A549 (cell line): ENCODE results near the gene NXPH4. TPM values are rescaled to one million over a fixed set of nuclear protein-coding genes. Genes with fewer than 3 reads are reported as not detected.

ENCODE experiments used
- ATAC-seq, 2 experiments: fragments of 200-7000 bp in 1 of 2; fragments of >200 bp in 1 of 2; cut with Nextera tagmentation in 1 of 2; cut with Tn5 transposase in 1 of 2; 3 replicates each; pipeline versions ENCODE4 v1.8.0 to v1.9.1; 2018 to 2020; ENCODE audit warnings: mild to moderate bottlenecking in 1 of 2, moderate library complexity in 1 of 2
- CTCF ChIA-PET: fragments of 300-600 bp; sonication (Branson Sonifier 250); formaldehyde crosslinking; extraction: SDS; loops from one replicate; lab custom pipeline; 2021; ENCODE audit warnings: antibody characterized with exemption, inconsistent platforms; lab: Yijun Ruan, JAX
- POLR2A ChIA-PET: fragments of 350-600 bp; formaldehyde crosslinking; extraction: SDS; loops from one replicate; lab custom pipeline; 2021; ENCODE audit warnings: antibody characterized with exemption, inconsistent platforms; lab: Yijun Ruan, JAX
- DNase-seq, 2 experiments: peaks; one replicate each; pipeline versions ENCODE4 v3.0.0 to v3.0.0-alpha.2; 2011 to 2016; ENCODE audit warnings: low read depth in 1 of 2, low spot score in 1 of 2
- FAIRE-seq: peaks from 2 replicates; lab custom pipeline; 2011; peaks lifted over from hg19 to GRCh38; lab: Jason Lieb, UNC
- H3K27ac ChIP-seq, 2 experiments: fragments of >200 bp; sonication (Bioruptor Twin); formaldehyde crosslinking; 3 replicates each; pipeline ENCODE4 v1.5.1; 2016 to 2017
- H3K4me1 ChIP-seq: fragments of >200 bp; sonication (Bioruptor Twin); formaldehyde crosslinking; 3 replicates; pipeline ENCODE4 v1.6.1; 2016
- H3K4me2 ChIP-seq: fragments of >200 bp; sonication (Bioruptor Twin); formaldehyde crosslinking; 3 replicates; pipeline ENCODE4 v1.6.1; 2016
- H3K4me3 ChIP-seq: fragments of >200 bp; sonication (Bioruptor Twin); formaldehyde crosslinking; 3 replicates; pipeline ENCODE4 v1.5.1; 2016
- H3K9me3 ChIP-seq: fragments of >200 bp; sonication (Bioruptor Twin); formaldehyde crosslinking; 3 replicates; pipeline ENCODE4 v1.6.1; 2016
- CBX2 ChIP-seq: fragments of 200-600 bp; sonication (generic); IDR thresholded peaks from 2 replicates; pipeline ENCODE4 v1.6.1; 2016; ENCODE audit warnings: low read depth, mild to moderate bottlenecking, borderline replicate concordance
- CEBPB ChIP-seq, 2 experiments: fragments of >200 bp in 1 of 2; sonication (Bioruptor Twin) in 1 of 2; formaldehyde crosslinking in 1 of 2; IDR thresholded peaks; 2 replicates each; pipeline ENCODE4 v1.6.1; 2012 to 2016
- CHD4 ChIP-seq: fragments of 200-600 bp; sonication (generic); IDR thresholded peaks from 2 replicates; pipeline ENCODE4 v1.6.1; 2016; ENCODE audit warnings: antibody characterized with exemption, mild to moderate bottlenecking, borderline replicate concordance
- FOSL2 ChIP-seq, 2 experiments: fragments of 450-650 bp in 1 of 2; fragments of >200 bp in 1 of 2; sonication (Bioruptor Twin) in 1 of 2; formaldehyde crosslinking; IDR thresholded peaks; 2 replicates each; pipeline versions ENCODE4 v1.5.0 to v1.6.1; 2016 to 2020; ENCODE audit warnings: mild to moderate bottlenecking in 1 of 2, moderate library complexity in 1 of 2
- GATA3 ChIP-seq: IDR thresholded peaks from 2 replicates; pipeline ENCODE4 v1.6.1; 2012; ENCODE audit warnings: borderline replicate concordance
- HEYL ChIP-seq: fragments of 250-450 bp; sonication (Bioruptor Pico); IDR thresholded peaks from 2 replicates; pipeline ENCODE4 v1.8.0; 2021; ENCODE audit warnings: mild to moderate bottlenecking, moderate library complexity
- JUN ChIP-seq, 2 experiments: fragments of >200 bp; sonication (Bioruptor Twin); formaldehyde crosslinking; IDR thresholded peaks; 2 replicates in 1 of 2; 3 replicates in 1 of 2; pipeline ENCODE4 v1.6.1; 2016 to 2017
- JUNB ChIP-seq: fragments of >200 bp; sonication (Bioruptor Twin); formaldehyde crosslinking; IDR thresholded peaks from 2 replicates; pipeline ENCODE4 v1.6.1; 2016
- MAZ ChIP-seq: fragments of 150-350 bp; IDR thresholded peaks from 2 replicates; pipeline ENCODE4 v1.6.1; 2014; ENCODE audit warnings: antibody characterized with exemption, low read depth, low read length, borderline replicate concordance
- MYC ChIP-seq: IDR thresholded peaks from 2 replicates; pipeline ENCODE4 v1.6.1; 2012; ENCODE audit warnings: mild to moderate bottlenecking, inconsistent platforms, low read length, improper control_type of control experiment, borderline replicate concordance
- NFE2L2 ChIP-seq: fragments of 150-350 bp; conservative IDR thresholded peaks from 2 replicates; pipeline ENCODE4 v1.6.1; 2014; ENCODE audit warnings: low read length
- NPAS2 ChIP-seq: fragments of 250-450 bp; sonication (Bioruptor Pico); IDR thresholded peaks from 2 replicates; pipeline ENCODE4 v1.8.0; 2022; ENCODE audit warnings: mild to moderate bottlenecking, moderate library complexity, borderline replicate concordance
- POLR2A ChIP-seq: IDR thresholded peaks from 2 replicates; pipeline ENCODE4 v1.6.1; 2012; ENCODE audit warnings: mild to moderate bottlenecking, low read length
- RAD21 ChIP-seq, 2 experiments: fragments of >200 bp in 1 of 2; sonication (Bioruptor Twin) in 1 of 2; formaldehyde crosslinking in 1 of 2; IDR thresholded peaks in 1 of 2; conservative IDR thresholded peaks in 1 of 2; 2 replicates in 1 of 2; 3 replicates in 1 of 2; pipeline ENCODE4 v1.6.1; 2012 to 2018; ENCODE audit warnings: inconsistent platforms in 1 of 2
- RFX5 ChIP-seq: fragments of 450-650 bp; IDR thresholded peaks from 2 replicates; pipeline ENCODE4 v1.7.1; 2014; ENCODE audit warnings: antibody characterized with exemption, mild to moderate bottlenecking, moderate library complexity
- SMC3 ChIP-seq: fragments of >200 bp; sonication (Bioruptor Twin); formaldehyde crosslinking; IDR thresholded peaks from 3 replicates; pipeline ENCODE4 v1.6.1; 2018; ENCODE audit warnings: inconsistent platforms
- TFCP2L1 ChIP-seq: fragments of 250-450 bp; sonication (Bioruptor Pico); IDR thresholded peaks from 2 replicates; pipeline ENCODE4 v1.5.0; 2021; ENCODE audit warnings: mild to moderate bottlenecking
- ZFP36 ChIP-seq: fragments of 450-650 bp; IDR thresholded peaks from 2 replicates; pipeline ENCODE4 v1.6.1; 2014; ENCODE audit warnings: borderline replicate concordance; ENCODE audit not compliant: partially characterized antibody
- ZNF302 ChIP-seq: fragments of 250-450 bp; sonication (Bioruptor Pico); IDR thresholded peaks from 2 replicates; pipeline ENCODE4 v1.9.0; 2021; ENCODE audit warnings: inconsistent platforms, mild to moderate bottlenecking, moderate library complexity
- WGBS: methylation state at CpG from one replicate; pipeline ENCODE4 v1.1.6; 2017; ENCODE audit errors: missing lambda C conversion rate; 5-methylcytosine and 5-hydroxymethylcytosine counted together
- polyA plus RNA-seq, 4 experiments: library from polyadenylated mRNA; depleted of rRNA in 3 of 4; stranded (reverse); fragments of >200 nt; fragmentation: RNase III in 1 of 4; extraction: RNeasy Plus Mini Kit Qiagen cat#74134 plus additional on column Dnase treatment in 1 of 4; gene quantifications; 2 replicates in 3 of 4; 3 replicates in 1 of 4; pipeline ENCODE4 v1.2.3, GENCODE V29; 2011 to 2017
- TF ChIP-seq, protein P1 (sequence below): fragments of 250-450 bp; sonication (Bioruptor Pico); IDR thresholded peaks from 2 replicates; pipeline ENCODE4 v1.5.0; 2020; ENCODE audit warnings: low read depth, mild to moderate bottlenecking, moderate library complexity
- TF ChIP-seq, protein P2 (sequence below): fragments of >200 bp; sonication (Bioruptor Twin); formaldehyde crosslinking; IDR thresholded peaks from 3 replicates; pipeline ENCODE4 v1.5.1; 2016
- TF ChIP-seq, protein P3 (sequence below): fragments of 250-450 bp; sonication (Bioruptor Pico); IDR thresholded peaks from 2 replicates; pipeline ENCODE4 v1.5.0; 2021; ENCODE audit warnings: mild to moderate bottlenecking, moderate library complexity, borderline replicate concordance
- TF ChIP-seq, protein P4 (sequence below): IDR thresholded peaks from 2 replicates; pipeline ENCODE4 v1.6.1; 2012; ENCODE audit warnings: low read depth, borderline replicate concordance

Gene NXPH4
- polyA plus RNA-seq, 2 of the 4 experiments (the other 2 are of a cell fraction) = 0.52 to 3.5 TPM

DNA sequence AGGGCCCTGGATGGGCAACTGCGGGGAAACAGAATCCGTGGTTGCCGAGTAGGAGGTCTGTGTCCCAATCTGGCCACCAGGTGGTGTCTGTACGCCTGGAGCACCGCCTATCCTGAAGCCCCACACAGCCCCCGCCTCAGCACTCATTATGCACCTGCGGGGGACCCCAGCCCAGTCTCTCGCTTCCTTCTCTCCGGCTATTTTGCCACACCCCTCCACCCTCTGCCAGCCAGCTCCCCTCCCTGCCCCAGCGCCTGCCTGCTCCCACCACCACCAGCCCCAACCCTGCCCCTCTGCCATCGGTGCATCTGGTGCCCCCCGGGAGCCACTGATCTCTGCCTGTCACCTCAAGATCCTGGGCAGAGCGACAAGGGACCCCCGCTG is 2.2 kb upstream of the NXPH4 start:
- peaks cover 31% of the 10 kb centered on the region for H3K4me1 ChIP-seq
- ChIA-PET CTCF (interaction anchor here (0.7 to 8.5 kb wide), 39 partner anchors 9 to 536 kb away, joined by 3 to 615 read pairs (median 4); partner anchors contain the start of genes GLI1, INHBE, SHMT2 and STAT6), POLR2A (interaction anchor here (0.6 to 2.2 kb wide), 4 partner anchors 15 to 33 kb away, joined by 3 to 12 read pairs (median 8); partner anchors contain the start of gene SHMT2)
- H3K27ac ChIP-seq = peak overlapping the region in 1 of 2 experiments; percentile 67; a peak in 3 of 6 replicates
- no peak for FAIRE-seq
- no peaks in the 10 kb centered on the region for H3K9me3 ChIP-seq
- WGBS = 5% methylated on average over 9 of the region's 14 CpGs
- ATAC-seq = peak; percentile 62 to 83
- DNase-seq = peak; percentile 73 to 91
- no peak overlapping the region for H3K4me3 ChIP-seq
- H3K4me2 ChIP-seq = peak overlapping the region; percentile 54; the same call in 2 of the 3 replicates
- TF ChIP-seq RAD21 (conservative IDR thresholded peaks at IDR 0.05 in 1 of 2, IDR thresholded peaks at IDR 0.05 in 1 of 2) (peak; percentile 52 to 59; a peak in 3 of 5 replicates), GATA3 (no peak), TFCP2L1 (CRISPR knock-in tag) (no peak), SMC3 (peak; percentile 75)
- TF ChIP-seq, protein P1, sequence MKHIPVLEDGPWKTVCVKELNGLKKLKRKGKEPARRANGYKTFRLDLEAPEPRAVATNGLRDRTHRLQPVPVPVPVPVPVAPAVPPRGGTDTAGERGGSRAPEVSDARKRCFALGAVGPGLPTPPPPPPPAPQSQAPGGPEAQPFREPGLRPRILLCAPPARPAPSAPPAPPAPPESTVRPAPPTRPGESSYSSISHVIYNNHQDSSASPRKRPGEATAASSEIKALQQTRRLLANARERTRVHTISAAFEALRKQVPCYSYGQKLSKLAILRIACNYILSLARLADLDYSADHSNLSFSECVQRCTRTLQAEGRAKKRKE = no peak
- TF ChIP-seq, protein P2, sequence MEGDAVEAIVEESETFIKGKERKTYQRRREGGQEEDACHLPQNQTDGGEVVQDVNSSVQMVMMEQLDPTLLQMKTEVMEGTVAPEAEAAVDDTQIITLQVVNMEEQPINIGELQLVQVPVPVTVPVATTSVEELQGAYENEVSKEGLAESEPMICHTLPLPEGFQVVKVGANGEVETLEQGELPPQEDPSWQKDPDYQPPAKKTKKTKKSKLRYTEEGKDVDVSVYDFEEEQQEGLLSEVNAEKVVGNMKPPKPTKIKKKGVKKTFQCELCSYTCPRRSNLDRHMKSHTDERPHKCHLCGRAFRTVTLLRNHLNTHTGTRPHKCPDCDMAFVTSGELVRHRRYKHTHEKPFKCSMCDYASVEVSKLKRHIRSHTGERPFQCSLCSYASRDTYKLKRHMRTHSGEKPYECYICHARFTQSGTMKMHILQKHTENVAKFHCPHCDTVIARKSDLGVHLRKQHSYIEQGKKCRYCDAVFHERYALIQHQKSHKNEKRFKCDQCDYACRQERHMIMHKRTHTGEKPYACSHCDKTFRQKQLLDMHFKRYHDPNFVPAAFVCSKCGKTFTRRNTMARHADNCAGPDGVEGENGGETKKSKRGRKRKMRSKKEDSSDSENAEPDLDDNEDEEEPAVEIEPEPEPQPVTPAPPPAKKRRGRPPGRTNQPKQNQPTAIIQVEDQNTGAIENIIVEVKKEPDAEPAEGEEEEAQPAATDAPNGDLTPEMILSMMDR = peak; percentile 65

DNA sequence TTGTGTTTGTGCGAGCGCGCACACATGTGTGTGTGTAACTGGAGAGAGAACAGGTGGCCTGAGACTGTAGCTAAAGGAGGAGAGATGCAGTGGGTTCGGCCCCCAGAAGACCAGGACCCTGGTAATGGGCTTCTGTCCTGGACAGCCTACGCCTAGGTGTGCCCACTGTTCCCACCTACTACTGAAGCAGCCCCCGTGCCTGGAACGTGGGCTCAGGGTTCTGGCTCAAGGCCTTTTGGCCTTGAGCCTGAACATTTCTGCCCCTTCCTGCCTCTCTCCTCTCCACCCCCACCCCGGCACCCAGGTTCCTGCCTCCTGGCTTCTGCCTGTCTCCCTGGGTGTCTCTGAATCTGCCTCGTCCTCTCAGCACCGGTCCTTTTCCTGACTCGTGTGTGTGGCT is 1.5 kb upstream of the NXPH4 start:
- FAIRE-seq (no peak), DNase-seq (no peak)
- Histone ChIP-seq H3K9me3 (no peaks in the 10 kb centered on the region), H3K4me3 (no peak overlapping the region), H3K4me2 (no peak overlapping the region), H3K4me1 (peaks cover 31% of the 10 kb centered on the region), H3K27ac (no peak overlapping the region)
- 60% methylated on average over 11 of the region's 11 CpGs for WGBS
- CTCF ChIA-PET = interaction anchor here (0.5 to 8.5 kb wide), 16 partner anchors 10 to 251 kb away, joined by 3 to 615 read pairs (median 9); partner anchors contain the start of genes INHBE, SHMT2 and STAT6
- TF ChIP-seq RFX5 (no peak), RAD21 (conservative IDR thresholded peaks at IDR 0.05 in 1 of 2, IDR thresholded peaks at IDR 0.05 in 1 of 2) (no peak), MYC (no peak), JUN (IDR thresholded peaks at IDR 0.05) (no peak), MAZ (no peak), JUNB (no peak), NFE2L2 (no peak), HEYL (no peak), NPAS2 (CRISPR knock-in tag) (no peak), FOSL2 (IDR thresholded peaks at IDR 0.05) (no peak), FOSL2 (CRISPR knock-in tag; IDR thresholded peaks at IDR 0.05) (no peak), POLR2A (no peak), SMC3 (no peak), ZFP36 (no peak), ZNF302 (CRISPR knock-in tag) (no peak), CHD4 (no peak), CEBPB (IDR thresholded peaks at IDR 0.05) (no peak), CBX2 (no peak)
- TF ChIP-seq, protein P3, sequence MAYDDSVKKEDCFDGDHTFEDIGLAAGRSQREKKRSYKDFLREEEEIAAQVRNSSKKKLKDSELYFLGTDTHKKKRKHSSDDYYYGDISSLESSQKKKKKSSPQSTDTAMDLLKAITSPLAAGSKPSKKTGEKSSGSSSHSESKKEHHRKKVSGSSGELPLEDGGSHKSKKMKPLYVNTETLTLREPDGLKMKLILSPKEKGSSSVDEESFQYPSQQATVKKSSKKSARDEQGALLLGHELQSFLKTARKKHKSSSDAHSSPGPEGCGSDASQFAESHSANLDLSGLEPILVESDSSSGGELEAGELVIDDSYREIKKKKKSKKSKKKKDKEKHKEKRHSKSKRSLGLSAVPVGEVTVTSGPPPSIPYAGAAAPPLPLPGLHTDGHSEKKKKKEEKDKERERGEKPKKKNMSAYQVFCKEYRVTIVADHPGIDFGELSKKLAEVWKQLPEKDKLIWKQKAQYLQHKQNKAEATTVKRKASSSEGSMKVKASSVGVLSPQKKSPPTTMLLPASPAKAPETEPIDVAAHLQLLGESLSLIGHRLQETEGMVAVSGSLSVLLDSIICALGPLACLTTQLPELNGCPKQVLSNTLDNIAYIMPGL (CRISPR knock-in tag) = no peak
- TF ChIP-seq, protein P4, sequence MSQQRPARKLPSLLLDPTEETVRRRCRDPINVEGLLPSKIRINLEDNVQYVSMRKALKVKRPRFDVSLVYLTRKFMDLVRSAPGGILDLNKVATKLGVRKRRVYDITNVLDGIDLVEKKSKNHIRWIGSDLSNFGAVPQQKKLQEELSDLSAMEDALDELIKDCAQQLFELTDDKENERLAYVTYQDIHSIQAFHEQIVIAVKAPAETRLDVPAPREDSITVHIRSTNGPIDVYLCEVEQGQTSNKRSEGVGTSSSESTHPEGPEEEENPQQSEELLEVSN = no peak
- TF ChIP-seq, protein P1 = no peak
- TF ChIP-seq, all 56 proteins: peak for 0
- POLR2A ChIA-PET = interaction anchor here (0.6 to 2.2 kb wide), 2 partner anchors 25 to 32 kb away, joined by 3 to 11 read pairs; no protein-coding TSS in a partner anchor
- ATAC-seq = peak in 1 of 2 experiments; percentile 1; a peak in 2 of 6 replicates
